ENCODE data around the gene GIPC2.

GRCh38 chr1:78146205-78146771 is 100.5 kb downstream of the GIPC2 start:
- TF ChIP-seq CTCF (IDR thresholded peaks at IDR 0.05) = no peak
- TF ChIP-seq ZFX (IDR thresholded peaks at IDR 0.05; ENCODE audit: borderline replicate concordance) = no peak

Data from 22Rv1 (cell line).